ENCODE data around the gene INPP5A.

- TF ChIP-seq CTCF (IDR thresholded peaks at IDR 0.05; ENCODE audit: low read depth, low read length, poor library complexity, severe bottlenecking) = no peak
- no peak for TF ChIP-seq EZH2phosphoT487 (IDR thresholded peaks at IDR 0.05; ENCODE audit: borderline replicate concordance, low read length)
Measured at GRCh38 chr10:132727411-132727810, 189.8 kb downstream of the INPP5A start.

All from DOHH2 (cell line).